M059J (cell line): ENCODE results near the gene ARIH2. TPM values are rescaled to one million over a fixed set of nuclear protein-coding genes. Genes with fewer than 3 reads are reported as not detected.
A peak's percentile ranks its signal among the peaks of the same experiment; 100 is the strongest.

Experiments
- DNase-seq: peaks from one replicate; pipeline ENCODE4 v3.0.0-alpha.2; 2012; ENCODE audit warnings: low read depth
- total RNA-seq: library from RNA; depleted of rRNA; stranded (reverse); fragments of >200 nt; shearing (Covaris generic); gene quantifications from 2 replicates; pipeline ENCODE4 v1.2.3, GENCODE V29; 2014

The ARIH2 gene
- total RNA-seq, 1 experiment from 2014 or later = 88.4 TPM

DNA sequence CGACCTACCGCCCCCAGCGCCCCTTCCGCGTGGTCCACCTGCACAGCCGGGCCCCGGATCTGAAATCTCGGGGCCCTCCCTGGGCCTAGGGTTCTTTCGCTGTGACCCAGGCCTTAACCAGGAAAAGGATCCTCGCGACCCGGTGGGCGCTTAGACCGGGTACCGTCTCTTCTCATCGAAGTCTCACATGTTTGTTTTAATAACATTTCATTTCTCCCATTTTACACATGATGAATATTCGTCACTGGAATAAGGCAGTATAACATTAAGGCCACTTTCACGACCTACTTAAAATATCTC is 100.0 kb downstream of the ARIH2 start:
- DNase-seq = no peak

DNA sequence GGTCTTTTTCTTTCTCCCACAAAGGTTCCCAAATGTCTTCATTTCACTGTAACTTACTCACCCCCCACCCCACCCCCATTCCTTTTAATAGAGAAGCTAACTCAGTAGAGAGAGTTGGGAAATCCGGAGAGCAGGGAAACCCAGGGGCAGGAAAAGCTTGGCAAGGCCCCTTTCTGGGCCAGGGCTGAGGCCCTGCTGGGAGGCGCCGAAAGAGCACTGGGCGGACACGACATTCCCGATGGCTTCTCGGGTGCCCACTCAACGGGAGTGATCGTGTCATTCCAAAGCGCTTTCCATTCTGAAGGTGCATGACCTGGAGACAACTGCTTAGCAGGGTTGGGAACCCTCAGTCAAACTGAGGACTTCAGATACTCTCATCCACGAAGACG is 101.3 kb downstream of the ARIH2 start:
- peak; percentile 13 for DNase-seq

DNA sequence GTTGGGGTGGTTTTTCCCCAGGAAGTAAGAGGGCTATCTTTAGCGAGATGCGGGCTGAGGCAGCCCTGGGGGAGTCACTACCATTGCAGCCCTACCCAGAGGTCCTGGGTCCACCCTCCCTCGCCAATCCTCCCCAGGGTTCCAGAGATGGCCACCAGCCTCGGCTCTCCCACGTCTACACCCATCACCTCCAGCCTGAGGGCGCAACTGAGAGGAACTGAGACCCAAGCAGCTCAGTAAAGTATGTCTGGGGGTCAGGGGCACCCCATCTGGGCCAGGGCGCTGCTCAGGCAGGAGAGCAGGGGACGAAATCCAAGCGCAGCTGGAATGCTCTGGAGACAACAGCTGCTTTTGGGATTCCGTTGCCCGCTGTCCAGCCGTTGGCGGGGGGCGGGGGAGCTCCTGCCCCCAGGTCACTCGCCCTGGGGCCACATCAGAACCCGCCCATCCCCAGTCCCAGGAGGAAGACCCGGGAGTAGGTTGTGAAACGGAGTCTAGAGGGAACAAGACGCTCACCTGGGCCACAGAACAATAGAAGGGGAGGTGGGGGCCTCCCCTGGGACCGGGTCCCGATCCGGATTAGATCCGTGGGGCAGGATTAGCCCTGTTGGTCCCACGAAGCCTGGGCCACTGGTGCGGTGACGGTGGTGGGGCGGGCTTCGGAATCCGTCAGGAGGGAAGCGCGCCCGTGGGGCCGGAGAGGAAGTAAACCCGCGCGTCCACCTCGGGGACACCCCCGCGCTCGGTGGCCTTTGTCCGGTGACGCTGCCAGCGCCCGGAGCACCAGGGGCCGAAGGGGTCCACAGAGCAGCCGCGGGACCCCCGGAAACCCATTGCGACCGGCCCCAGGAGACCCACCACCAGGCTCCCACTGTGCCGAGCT is 101.9 kb downstream of the ARIH2 start:
- peak; percentile 27 for DNase-seq

DNA sequence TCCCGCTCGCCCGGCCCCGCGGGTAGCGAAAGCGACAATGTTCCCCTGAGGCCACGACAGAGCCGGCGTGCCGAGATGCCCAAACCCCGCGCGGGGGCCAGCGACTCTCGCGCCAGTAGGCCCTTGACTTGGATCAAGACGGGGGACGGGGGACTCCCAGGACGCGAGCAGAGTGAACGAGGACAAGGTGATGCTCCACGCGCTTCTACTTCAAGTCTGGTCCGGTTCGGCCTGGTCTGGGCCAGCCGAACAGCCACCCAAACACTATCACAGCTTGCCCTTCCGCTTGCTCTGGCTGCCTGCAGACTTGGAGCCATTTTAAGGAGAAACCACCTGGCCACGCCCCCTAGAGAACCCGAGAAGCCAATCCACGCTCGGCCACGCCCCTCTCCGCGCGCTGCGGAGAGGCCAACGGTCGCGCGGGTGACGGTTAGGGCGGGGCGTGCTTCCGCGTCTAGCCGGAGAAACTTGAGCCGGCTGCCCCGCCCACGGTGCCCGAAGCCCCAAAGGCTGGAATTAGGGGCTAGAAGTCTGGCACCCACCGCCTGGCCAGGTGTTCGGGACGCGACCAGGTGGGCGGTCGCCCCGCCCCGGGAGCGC is 102.7 kb downstream of the ARIH2 start:
- DNase-seq = peak; percentile 95

DNA sequence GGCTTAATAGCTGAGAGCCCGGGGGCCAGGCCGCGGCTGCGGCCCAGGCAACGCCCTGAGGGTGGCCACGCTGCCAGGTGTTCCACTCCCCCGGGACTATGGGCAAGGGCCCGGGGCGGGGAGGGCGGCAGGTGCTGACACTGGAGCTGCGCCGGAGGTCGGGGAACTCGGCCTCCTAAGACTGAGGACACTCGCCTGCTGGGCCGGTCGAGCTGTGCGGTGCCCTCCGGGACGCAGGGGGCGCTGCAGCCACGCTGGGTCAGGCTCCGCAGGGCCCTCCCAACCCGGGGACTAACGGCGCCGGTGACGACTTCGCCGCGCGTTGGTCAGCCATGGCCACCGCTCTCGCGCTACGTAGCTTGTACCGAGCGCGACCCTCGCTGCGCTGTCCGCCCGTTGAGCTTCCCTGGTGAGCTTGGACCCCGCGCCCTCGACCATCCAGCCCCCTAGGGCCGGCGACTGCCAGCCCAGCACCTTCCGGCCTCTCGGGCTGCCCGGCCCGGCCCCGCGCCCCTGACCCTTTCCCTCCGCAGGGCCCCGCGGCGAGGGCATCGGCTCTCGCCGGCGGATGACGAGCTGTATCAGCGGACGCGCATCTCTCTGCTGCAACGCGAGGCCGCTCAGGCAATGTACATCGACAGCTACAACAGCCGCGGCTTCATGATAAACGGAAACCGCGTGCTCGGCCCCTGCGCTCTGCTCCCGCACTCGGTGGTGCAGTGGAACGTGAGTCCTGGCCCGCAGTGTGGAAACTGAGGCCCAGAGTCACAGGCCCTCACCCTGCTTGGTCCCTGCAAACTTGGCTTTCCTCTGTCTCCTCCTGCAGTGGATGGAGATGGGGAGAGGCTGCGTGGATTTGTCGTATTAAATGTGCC is 103.4 kb downstream of the ARIH2 start, which contains the start of gene NDUFAF3:
TSS of gene NDUFAF3 (plus strand) at position 309 of the 875 bp plus-strand sequence. CDS start at position 333, 24 bp downstream.
- DNase-seq = peak; percentile 88

DNA sequence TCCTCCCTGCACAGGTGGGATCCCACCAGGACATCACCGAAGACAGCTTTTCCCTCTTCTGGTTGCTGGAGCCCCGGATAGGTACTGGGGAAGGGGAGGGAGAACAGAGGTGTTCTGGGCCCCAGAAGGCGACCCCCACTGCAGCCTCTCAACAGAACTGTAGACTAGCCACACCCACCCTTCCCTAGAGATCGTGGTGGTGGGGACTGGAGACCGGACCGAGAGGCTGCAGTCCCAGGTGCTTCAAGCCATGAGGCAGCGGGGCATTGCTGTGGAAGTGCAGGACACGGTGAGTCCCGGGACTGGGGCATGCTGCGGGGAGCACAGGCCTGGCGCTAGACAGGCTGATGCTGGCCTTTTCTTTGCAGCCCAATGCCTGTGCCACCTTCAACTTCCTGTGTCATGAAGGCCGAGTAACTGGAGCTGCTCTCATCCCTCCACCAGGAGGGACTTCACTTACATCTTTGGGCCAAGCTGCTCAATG is 104.1 kb downstream of the ARIH2 start:
- DNase-seq = peak; percentile 25

DNA sequence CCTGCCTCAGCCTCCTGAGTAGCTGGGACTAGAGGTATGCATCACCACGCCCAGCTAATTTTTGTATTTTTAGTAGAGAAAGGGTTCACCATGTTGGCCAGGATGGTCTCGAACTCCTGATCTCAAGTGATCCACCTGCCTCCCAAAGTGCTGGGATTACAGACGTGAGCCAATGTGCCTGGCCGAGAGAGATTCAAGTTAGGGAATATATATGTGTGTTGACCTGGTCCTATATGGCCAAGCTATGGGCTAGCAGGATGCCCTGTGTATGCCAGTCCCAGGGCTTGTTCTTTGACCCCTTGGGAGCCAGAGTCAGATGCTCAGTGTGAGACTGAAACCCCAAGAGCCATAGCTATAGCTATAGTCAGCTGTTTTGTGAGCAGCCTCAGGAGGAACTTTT is 105.1 kb downstream of the ARIH2 start:
- no peak for DNase-seq

DNA sequence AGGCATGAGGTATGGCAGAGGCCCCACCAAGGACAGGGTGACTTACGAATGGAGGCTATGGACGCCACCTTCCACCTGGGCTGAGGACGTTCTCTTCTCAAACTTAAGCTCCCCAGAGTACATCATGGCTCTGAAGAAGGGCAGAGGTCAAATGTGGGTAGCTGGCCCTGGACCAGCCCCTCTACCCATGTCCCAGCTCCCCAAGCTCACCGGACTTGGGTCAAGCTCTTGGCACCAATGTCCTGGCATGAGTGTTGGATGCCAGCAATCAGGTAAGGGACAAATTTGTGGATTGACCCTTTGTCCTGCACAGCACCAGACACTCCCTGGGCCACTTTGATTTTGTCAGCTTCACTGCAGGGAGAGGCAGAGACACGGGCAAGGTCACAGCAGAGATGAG is 105.8 kb downstream of the ARIH2 start:
- no peak for DNase-seq

DNA sequence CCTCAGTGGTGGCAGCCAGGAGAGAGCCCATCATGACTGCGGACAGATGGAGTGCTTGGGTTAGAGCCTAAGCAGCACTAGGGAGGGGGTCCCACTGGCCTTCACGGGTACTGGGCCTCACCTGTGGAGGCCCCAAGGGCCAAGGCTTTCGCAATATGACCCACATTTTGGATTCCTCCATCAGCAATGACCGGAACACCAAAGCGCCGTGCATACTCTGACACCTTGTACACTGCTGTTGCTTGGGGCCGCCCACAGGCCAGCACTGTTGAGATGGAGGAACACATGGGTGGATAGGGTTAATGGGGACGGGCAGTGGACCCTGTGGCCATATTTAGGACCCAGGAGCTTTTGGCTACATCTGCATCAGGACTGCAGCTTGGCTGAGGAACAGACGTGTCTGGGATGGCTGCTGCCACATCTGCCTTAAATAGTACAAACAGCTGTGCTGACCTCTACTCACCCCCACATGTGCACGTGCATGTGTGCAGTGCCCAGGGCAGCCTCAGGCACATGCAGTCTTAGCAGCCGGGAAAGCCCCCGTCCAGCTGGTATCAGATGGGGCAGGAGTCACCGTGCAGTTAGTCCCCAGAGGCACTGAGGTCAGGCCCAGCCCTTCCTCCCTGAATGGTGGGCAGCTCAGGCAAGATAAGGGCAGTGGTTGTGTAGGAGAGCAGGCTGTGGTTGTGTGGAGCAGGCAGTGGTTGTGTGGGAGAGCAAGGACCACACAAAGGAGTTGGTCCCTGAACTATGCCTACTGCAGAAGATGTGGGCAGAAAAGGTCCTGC is 106.6 kb downstream of the ARIH2 start:
- DNase-seq = no peak

DNA sequence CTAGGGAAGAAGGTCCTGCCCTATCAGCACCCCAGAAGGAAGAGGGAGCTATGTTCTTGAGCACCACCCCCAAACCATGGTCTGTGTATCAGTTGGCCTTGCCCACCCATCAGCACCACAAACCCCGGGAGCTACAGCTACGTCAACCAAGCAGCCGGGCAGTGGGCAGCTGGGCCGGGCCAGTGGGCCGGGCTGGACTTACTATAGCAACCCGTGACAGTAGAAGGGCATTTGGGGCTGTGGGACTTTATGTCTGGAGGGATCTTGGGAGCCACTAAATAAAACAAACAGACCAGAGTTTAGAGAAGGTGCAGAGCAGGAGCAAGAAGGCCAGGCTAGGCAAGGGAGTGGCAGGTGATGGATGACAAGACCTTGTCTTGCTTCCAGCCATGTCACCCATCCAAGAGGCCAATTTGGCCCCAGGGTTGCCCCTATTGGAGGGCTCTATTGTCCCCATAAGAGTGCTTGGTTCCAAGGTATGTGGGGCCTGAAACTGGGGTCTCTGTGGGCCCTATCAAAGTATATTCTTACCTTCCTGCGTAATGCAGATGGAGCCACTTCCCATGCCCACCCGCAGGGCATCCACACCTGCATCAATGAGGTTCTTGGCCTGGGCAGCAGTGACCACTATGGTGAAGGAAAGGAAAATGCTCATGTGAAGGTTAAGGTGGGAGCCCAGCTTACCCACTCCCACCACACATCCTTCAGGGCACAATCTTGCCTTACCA is 107.3 kb downstream of the ARIH2 start:
- DNase-seq = no peak

DNA sequence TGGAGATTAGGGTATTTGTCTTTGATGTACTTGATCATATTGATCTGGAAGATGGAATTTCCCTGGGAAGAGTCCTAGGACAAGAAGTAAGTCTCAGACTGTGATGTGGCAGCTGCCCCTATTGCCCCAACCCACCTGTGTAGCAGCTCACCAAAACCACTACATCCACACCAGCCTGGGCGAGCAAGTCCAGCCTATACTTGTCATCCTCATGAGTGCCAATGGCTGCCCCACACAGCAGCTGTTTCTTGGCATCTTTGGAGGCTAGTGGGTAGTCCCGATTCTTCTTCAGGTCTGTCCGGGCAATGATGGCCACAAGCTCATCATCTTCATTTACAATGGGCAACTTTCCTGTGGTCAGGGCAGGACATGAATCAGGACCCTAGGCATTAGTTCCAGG is 107.9 kb downstream of the ARIH2 start:
- DNase-seq = no peak

DNA sequence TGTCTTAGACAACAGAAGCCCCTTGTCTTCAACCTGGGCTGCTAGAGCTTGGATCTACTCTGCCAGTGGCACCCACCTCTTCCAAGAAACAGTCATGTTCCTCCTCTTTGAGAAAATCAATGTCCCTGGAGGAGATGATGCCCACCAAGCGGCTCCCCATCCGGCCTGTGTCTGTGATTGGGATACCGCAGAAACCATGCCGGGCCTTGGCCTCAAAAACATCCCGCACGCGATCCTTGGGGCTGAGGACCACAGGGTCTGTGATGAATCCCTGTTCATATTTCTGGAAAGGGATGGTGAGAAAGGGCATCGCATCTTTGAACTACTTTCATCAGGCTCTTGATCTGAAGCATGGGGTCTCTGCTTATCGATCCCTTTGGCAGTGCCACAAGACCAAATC is 109.0 kb downstream of the ARIH2 start:
- no peak for DNase-seq

DNA sequence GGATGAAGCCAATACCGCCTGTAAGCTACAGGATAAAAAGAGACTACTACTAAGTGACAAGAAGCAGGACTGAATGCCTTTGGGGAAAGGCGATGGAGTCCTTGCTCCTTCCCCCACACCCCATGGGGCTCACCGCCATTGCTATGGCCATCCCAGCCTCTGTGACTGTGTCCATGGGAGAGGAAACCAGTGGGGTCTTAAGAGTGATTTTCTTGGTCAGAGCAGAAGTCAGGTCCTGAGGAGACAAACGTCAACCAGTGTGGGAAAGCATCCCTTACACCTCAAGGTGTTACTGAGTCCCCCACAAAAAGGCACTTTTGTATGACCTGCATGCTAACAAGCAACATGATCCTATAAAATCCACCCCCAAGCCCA is 109.6 kb downstream of the ARIH2 start:
- no peak for DNase-seq

DNA sequence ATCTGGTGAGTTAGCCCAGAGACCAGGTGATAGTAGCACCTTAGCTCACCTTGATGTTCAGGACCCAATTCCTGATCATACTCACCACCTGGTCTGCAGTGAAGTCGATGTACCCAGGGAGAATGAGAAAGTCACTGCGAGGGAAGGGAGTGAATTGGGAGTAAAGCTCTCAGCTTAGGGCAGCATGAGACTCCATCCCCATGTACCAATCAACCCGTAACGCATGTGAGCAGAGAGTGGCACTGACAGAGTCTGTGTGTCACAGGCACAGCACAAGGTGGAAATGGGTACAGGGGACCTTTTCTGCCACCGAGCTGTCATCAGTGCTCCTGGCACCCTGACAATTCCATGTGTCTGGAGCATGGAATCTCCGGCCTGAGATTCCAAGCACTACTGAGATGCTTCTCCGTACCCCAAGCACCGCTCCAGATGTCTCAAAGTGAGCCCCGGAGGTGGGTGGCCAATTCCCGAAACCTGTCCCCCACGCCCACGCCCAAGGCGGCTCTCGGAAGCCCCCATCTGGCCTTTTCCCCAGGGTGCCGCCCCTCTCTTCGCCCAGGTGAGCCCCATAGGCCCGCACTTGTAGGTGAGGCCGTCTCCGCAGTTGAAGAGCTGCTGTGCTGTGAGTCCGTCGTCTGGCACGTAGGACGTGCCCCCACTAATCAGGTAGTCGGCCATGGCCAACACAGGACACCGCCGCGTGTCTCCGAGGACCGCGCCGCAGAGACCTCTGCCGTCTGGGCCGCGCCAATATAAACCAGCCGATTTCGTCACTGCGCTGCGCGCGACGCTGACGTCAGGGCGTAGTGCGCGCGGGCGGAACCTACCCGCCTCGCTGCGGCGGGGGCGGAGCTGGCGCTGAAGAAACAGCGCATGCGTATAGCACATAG is 110.3 kb downstream of the ARIH2 start, which contains the start of gene IMPDH2:
TSS of gene IMPDH2 (minus strand) at position 726 of the 890 bp plus-strand sequence. CDS start at position 678, 48 bp downstream.
- peak; percentile 81 for DNase-seq

DNA sequence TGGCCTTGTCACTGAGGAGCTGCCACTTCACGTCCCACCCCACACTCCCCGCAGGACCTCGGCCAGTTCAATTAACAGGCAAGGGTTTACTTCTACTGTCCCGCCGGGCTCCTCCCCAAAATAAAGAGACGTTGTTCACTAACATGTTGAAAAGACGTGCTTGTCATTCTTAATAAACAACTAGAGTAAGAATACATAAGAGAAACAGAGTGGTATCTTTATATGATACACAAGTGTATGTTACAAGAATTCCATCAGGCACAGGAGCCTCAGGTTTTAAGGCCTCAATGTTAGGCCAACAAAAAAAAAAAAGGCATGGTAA is 110.9 kb downstream of the ARIH2 start:
- no peak for DNase-seq

DNA sequence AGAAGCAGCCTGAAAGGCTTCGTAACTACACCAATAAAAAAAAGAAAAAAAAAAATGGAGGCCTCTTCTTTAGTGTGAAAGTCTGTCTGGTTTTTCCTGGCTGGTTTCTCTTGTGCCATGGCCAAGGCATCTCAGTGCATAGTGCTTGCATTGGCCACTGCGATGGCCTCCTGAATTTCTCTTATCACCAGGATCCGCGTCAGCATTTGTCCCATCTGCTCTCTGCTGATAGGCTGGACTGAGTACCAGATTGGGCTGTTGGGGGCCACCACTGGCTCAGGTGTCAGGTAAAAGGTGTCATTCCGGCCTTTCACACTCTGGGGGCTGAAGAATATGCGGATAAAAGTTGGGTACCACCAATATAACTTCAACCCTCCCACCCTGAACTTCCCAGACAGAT is 111.7 kb downstream of the ARIH2 start:
- no peak for DNase-seq

DNA sequence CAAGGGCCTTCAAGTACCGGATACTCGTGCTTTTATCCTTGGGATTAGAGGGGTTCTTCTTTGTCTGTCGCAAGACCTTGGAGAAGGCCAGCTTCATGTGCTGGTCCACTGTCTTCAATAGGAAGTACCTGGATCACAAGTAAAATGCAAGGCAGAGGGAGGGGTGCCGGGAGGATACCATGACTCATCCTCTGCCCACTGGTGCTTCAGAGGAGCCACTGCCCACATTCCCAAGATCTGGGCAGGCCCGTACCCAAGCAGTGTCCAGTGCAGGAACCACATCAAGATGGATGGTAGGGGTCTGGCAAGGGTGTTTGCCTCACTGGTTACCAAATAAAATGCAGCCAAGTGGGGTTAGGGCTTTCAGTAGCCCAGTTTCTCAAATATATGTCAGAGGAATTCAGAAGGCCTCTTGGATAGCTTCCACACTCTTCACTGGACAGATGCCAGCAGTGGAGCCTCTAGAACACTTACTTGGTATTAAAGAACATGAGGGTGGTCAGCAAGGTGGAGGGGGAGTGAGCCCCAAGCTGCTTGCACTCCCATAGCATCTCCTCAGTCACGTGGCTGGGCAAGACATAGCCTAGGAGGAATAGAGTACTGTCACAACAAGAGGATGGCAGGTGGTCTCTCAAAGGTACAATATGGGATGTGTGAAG is 114.1 kb downstream of the ARIH2 start:
- no peak for DNase-seq

DNA sequence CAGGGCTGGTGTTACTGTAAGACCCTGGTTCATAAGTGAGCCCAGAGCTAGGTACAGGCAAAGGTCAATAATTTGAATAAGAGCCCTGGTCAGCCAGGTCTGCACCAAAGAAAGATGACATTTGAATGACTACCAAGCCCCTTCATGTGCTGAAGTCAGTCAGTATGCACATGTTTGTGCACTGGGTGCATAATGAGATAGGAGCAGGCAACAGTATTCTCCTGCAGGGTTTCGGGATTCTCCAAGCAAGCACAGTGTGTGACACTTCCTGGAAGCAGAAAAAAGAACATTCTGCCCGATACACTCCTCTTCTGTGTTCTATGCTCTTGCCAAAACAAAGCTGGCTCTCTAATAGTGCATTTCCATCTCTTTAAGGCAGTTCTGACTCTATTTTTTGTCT is 116.0 kb downstream of the ARIH2 start:
- DNase-seq = no peak

DNA sequence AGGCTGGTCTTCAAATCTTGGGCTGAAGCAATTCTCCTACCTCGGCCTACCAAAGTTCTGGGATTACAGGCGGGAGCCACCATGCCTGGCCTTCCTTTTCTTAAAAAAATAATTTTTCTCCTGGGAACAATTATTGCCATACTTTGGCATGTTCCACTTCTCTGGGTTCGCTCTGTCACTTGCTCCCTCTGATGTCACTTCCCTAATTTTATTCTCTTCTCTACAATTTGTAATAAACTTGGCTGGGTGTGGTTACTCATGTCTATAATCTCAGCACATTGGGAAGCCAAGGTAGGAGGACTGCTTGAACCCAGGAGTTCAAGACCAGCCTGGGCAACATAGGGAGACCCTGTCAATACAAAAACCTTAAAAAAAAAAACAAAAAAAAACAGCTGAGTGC is 116.6 kb downstream of the ARIH2 start:
- DNase-seq = no peak
